Cardiac muscle cell (in vitro differentiated cells and primary cell): ENCODE measurements around the gene GCSAML. TPM values are rescaled to one million over a fixed set of nuclear protein-coding genes. Genes with fewer than 3 reads are reported as not detected.

Experiments used
- DNase-seq, 2 donors: peaks; one replicate each; pipeline versions ENCODE4 v3.0.0 to v3.0.0-alpha.2; 2010 to 2017; ENCODE audit warnings: low read depth in 1 of 2, low spot score in 1 of 2
- H3K27ac ChIP-seq: fragments of 200-600 bp; sonication (generic); 2 replicates; pipeline ENCODE4 v1.5.1; 2016
- H3K27me3 ChIP-seq: fragments of 200-600 bp; sonication (generic); 2 replicates; pipeline ENCODE4 v1.6.0; 2016; ENCODE audit warnings: control low read depth
- H3K36me3 ChIP-seq: fragments of 200-600 bp; sonication (generic); 2 replicates; pipeline ENCODE4 v1.5.1; 2016; ENCODE audit warnings: control low read depth
- H3K4me1 ChIP-seq: fragments of 200-600 bp; sonication (generic); 2 replicates; pipeline ENCODE4 v1.8.1; 2017; ENCODE audit warnings: low read depth, mild to moderate bottlenecking, mixed run types
- H3K4me3 ChIP-seq: fragments of 200-600 bp; sonication (generic); 2 replicates; pipeline ENCODE4 v1.5.1; 2016; ENCODE audit warnings: mild to moderate bottlenecking
- H3K9me3 ChIP-seq: fragments of 200-600 bp; sonication (generic); 2 replicates; pipeline ENCODE4 v1.5.1; 2017; ENCODE audit warnings: low read depth, mild to moderate bottlenecking, control low read depth
- polyA plus RNA-seq: library from polyadenylated mRNA; unstranded; fragments of >200 nt; fragmentation: Nextera tagmentation; extraction: Ambion mirVana; gene quantifications from 2 replicates; pipeline ENCODE4 v1.2.1, GENCODE V29; 2016
- total RNA-seq: library from RNA; depleted of rRNA; stranded (reverse); fragments of >200 nt; gene quantifications from 2 replicates; pipeline ENCODE4 v1.2.3, GENCODE V29; 2016
- TF ChIP-seq, protein P1 (sequence below): IDR thresholded peaks from 2 replicates; pipeline ENCODE4 v1.5.1; 2012; ENCODE audit warnings: low read depth, mild to moderate bottlenecking, low read length

Gene GCSAML
- total and polyA plus RNA-seq, 2 experiments from 2014 or later, result not detected

DNA sequence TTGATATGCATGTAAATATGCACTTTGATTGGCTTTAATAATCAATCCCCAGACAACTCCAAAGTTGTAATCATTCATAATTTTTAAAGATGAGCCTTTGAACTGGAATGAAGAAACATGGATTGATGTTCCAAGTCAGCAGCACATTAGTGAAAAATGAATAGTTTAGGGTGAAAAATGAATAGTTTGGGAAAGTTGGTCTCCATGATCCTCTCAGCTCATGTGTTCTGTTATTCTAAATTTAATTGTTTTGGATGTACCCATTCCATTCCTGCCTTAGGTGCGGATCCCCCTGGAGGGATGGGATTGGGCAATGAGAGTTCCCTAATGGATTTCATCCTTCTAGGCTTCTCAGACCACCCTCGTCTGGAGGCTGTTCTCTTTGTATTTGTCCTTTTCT is 56.4 kb downstream of the GCSAML start, which contains the start of gene OR2G3:
Gene OR2G3, plus strand, starts transcription at position 301 of the 400 bp plus-strand sequence. Its CDS starts 0 bp downstream, at position 301.
- H3K27me3 ChIP-seq, result no peaks in the 10 kb centered on the region
- no peaks in the 10 kb centered on the region for H3K36me3 ChIP-seq
- H3K27ac ChIP-seq, result no peak within 1 kb of the TSS
- no peaks in the 10 kb centered on the region for H3K9me3 ChIP-seq
- H3K4me3 ChIP-seq, result no peak within 1 kb of the TSS
- TF ChIP-seq, protein P1, sequence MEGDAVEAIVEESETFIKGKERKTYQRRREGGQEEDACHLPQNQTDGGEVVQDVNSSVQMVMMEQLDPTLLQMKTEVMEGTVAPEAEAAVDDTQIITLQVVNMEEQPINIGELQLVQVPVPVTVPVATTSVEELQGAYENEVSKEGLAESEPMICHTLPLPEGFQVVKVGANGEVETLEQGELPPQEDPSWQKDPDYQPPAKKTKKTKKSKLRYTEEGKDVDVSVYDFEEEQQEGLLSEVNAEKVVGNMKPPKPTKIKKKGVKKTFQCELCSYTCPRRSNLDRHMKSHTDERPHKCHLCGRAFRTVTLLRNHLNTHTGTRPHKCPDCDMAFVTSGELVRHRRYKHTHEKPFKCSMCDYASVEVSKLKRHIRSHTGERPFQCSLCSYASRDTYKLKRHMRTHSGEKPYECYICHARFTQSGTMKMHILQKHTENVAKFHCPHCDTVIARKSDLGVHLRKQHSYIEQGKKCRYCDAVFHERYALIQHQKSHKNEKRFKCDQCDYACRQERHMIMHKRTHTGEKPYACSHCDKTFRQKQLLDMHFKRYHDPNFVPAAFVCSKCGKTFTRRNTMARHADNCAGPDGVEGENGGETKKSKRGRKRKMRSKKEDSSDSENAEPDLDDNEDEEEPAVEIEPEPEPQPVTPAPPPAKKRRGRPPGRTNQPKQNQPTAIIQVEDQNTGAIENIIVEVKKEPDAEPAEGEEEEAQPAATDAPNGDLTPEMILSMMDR, result no peak
- DNase-seq, result no peak
- H3K4me1 ChIP-seq, result no peaks in the 10 kb centered on the region

DNA sequence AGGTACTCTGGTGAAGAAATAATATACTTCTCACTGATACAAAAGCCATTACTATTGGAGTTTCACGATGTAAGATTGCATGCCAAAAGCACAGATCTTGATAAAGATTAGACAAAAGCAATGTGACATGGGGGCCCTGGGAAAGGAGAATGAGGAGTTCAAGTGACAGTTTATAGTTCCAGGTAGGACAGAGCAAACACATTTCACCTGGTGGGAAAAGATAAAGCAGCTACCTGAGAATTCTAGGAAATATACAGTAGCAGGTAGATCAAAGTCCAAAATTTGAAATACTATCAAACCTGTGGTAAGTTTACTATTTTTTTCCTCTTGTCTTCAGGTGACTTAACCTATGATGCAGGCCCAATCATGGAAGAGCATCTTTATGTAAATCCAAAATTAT is 64.5 kb downstream of the GCSAML start:
- DNase-seq, result no peak
- TF ChIP-seq, protein P1, result no peak
- H3K4me1 ChIP-seq, result no peaks in the 10 kb centered on the region

DNA sequence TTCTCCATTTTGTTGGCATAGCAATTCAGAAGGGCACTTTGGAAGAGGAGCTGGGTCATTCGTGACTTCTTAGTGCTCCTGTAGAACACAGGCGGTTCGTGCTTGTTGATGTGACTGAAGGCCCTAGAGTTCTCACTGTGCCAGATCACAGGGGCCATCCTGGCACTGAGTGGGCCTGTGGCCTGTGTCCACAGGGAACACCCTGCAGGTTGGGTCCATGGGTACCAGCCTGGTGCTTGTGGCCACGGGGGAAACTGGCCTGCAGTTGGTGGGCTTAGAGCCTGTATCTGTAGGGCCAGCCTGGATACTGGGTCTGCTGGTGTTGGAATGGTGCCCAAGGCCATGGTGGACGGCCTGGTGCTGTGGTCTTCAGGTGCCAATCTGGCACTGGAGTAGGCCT is 65.7 kb downstream of the GCSAML start:
- Histone ChIP-seq H3K36me3 (no peaks in the 10 kb centered on the region), H3K4me3 (no peak overlapping the region), H3K4me1 (no peaks in the 10 kb centered on the region), H3K27me3 (no peaks in the 10 kb centered on the region), H3K9me3 (no peaks in the 10 kb centered on the region), H3K27ac (no peak overlapping the region)
- TF ChIP-seq, protein P1, result no peak
- no peak for DNase-seq

More for the DNA sequence above, 64.5 kb downstream of the GCSAML start:
- Histone ChIP-seq H3K9me3 (no peaks in the 10 kb centered on the region), H3K36me3 (no peaks in the 10 kb centered on the region), H3K27me3 (no peaks in the 10 kb centered on the region), H3K4me3 (no peak overlapping the region), H3K27ac (no peak overlapping the region)

Other genes starting within 250 kb of the GCSAML start
- 55.8 and 108 TPM in 2 replicates for gene ZNF496, start 217.3 kb upstream of the GCSAML start, total RNA-seq
- gene ZNF496, start 217.3 kb upstream of the GCSAML start, polyA plus RNA-seq, result 18.8 and 22.6 TPM in 2 replicates
- 0.39 and 1.5 TPM in 2 replicates for gene NLRP3, start 133.0 kb upstream of the GCSAML start, total RNA-seq
- not detected in 2 replicates for gene NLRP3, start 133.0 kb upstream of the GCSAML start, polyA plus RNA-seq
- not detected in 2 replicates for gene OR2B11, start 91.0 kb upstream of the GCSAML start, total RNA-seq
- not detected in 2 replicates for gene OR2B11, start 91.0 kb upstream of the GCSAML start, polyA plus RNA-seq
- gene OR2C3, start 12.7 kb upstream of the GCSAML start, total RNA-seq, result not detected in 2 replicates
- gene OR2C3, start 12.7 kb upstream of the GCSAML start, polyA plus RNA-seq, result not detected in 2 replicates
- gene OR2G2, start 39.2 kb downstream of the GCSAML start, total RNA-seq, result not detected in 2 replicates
- gene OR2G2, start 39.2 kb downstream of the GCSAML start, polyA plus RNA-seq, result not detected in 2 replicates
- not detected in 2 replicates for gene OR2G3, start 56.5 kb downstream of the GCSAML start, total RNA-seq
- not detected in 2 replicates for gene OR2G3, start 56.5 kb downstream of the GCSAML start, polyA plus RNA-seq
- not detected in 2 replicates for gene OR13G1, start 130.6 kb downstream of the GCSAML start, total RNA-seq
- gene OR13G1, start 130.6 kb downstream of the GCSAML start, polyA plus RNA-seq, result not detected in 2 replicates
- gene OR6F1, start 167.5 kb downstream of the GCSAML start, total RNA-seq, result not detected in 2 replicates
- gene OR6F1, start 167.5 kb downstream of the GCSAML start, polyA plus RNA-seq, result not detected in 2 replicates
- not detected in 2 replicates for gene OR14K1, start 189.5 kb downstream of the GCSAML start, total RNA-seq
- not detected in 2 replicates for gene OR14K1, start 189.5 kb downstream of the GCSAML start, polyA plus RNA-seq
- not detected in 2 replicates for gene OR14A2, start 199.0 kb downstream of the GCSAML start, total RNA-seq
- not detected in 2 replicates for gene OR14A2, start 199.0 kb downstream of the GCSAML start, polyA plus RNA-seq
- gene OR1C1, start 211.4 kb downstream of the GCSAML start, total RNA-seq, result not detected in 2 replicates
- not detected in 2 replicates for gene OR1C1, start 211.4 kb downstream of the GCSAML start, polyA plus RNA-seq